ENCODE results near the gene XXYLT1.

The XXYLT1 gene

DNA sequence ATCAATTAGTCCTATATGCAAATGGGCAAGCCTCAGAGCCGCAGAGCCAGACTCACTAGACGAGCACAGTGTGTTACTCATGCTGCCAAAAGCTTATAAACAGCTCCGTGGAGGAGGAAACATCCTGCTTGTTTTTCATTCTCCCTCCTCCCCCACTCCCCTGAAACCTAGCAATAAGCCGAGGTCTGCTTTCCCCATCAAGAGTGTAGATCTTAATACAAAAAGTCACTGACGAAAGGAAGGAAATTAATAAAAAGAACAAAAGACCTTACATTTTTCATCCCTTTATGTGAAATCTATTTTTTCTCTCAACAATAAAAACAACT is 88.5 kb downstream of the XXYLT1 start:
- peak; percentile 55 for DNase-seq

GRCh38 chr3:195181741-195182469 is 89.1 kb downstream of the XXYLT1 start:
- DNase-seq: no peak

GRCh38 chr3:195181113-195181498 is 89.9 kb downstream of the XXYLT1 start:
- no peak for DNase-seq

DNA sequence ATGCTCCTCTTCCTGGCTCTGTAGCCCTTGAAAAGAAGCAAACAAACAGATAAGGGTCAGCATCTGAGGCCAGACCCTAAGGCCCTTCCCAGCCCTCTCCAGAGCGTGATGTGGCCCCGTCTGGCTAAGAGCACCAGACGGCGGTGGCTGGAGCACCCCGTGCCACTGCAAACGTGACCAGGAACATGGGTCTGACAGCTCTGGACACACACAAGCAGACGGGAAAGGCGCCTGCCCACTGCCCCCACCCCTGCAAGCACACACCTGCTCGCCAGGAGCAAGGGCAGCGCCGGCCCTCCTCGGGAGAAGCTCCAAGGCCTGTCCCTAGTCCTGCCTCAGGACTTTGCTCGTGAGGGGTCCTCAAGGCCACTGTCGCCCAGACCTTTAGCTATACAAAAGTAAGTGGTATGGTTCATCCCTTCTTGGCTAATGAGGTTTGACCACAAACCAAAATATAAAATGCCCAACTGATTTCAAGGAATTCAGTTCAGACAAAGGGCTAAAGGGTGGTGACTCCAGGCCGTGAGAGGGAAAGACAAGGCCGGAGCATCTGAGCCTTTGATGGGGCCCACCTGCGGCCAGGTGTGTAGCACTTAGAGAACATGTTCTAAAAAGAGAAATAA is 90.4 kb downstream of the XXYLT1 start:
- DNase-seq: peak; percentile 41

DNA sequence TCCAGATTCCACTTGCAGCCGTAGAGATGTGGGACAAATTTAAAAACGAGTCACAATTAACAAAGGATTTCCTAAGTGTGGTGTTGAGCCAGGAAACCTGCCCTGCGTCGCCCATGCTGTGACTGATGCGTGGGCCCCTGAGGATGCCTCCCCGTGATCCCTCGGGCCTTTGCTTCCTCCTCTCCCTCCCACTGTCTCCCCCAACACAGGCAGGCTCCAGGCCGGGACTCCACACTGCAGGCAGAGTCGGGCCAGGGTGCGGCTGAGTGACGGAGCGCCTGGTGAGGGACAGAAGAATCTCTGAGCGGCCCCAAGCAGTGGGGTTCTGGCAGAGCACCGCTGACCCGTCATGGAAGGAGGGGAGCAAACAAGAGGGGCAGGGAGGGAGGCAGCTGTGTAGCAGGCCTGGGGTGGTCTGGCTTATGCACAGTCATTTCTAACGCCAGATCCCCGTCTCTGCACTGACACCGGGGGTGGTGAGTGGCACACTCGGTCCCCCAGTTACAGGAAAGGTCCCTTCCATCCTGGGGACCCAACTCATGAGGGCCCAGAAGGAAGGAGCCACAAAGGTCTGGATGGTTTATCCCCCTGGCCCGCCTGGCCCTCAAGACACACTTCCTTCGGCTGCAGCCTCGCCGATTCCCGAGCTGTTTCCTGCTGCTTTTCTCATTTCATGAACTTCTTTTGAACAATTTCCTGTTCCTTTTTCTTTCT is 91.0 kb downstream of the XXYLT1 start:
- DNase-seq: no peak

GRCh38 chr3:195178124-195178910 is 92.6 kb downstream of the XXYLT1 start:
- no peak for DNase-seq

DNA sequence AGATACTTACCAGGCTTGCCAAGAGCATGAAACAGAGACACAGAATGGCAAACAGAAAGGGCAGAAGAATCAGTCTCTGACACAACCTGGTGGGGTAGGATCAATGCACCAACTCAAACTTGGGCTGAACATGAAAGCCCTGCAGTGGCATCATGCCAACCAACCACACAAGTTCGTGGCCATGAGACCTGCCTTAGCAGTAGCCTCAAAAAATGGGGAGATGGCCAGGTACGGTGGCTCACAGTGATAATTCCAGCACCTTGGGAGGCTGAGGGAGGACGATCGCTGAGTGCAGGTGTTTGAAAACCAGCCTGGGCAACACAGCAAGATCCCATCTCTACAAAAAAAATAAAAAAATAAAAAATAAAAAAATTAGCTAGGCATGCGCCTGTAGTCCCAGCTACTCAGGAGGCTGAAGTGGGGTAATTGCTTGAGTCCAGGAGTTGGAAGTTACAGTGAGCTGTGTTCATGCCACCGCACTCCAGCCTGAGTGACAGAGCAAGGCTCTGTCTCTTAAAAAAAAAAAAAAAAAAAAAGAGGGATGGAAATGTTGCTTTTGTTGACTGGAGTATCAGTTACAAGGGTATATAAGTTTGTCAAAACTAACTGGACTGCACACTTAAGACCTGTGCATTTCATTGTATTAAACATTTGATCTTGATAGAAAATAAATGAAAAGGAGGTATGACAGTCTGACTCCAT is 93.4 kb downstream of the XXYLT1 start:
- DNase-seq: no peak

DNA sequence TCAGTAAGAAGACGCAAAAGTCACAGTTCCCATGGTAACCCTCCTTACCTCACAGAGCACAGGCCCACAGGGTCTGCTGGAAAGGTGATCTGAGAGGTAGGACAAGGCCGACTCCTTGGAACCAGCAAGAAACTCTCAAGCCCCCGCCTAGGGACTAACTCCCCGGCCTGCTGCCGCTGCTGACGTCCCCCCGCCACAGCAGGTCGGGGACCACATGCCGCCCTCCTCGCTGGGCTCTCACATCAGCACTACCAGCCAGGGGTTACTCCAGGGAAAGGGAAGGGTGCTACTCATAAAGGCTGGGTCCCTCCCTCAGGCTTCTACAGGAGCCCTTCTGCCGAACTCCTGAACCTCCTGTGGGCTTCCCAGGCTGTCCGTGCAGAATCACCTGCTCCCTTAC is 94.2 kb downstream of the XXYLT1 start:
- DNase-seq: no peak

GRCh38 chr3:195175476-195176337 is 95.3 kb downstream of the XXYLT1 start:
- DNase-seq: no peak

GRCh38 chr3:195175076-195175475 is 95.9 kb downstream of the XXYLT1 start:
- no peak for DNase-seq

GRCh38 chr3:195173657-195174056 is 97.3 kb downstream of the XXYLT1 start:
- DNase-seq: no peak

DNA sequence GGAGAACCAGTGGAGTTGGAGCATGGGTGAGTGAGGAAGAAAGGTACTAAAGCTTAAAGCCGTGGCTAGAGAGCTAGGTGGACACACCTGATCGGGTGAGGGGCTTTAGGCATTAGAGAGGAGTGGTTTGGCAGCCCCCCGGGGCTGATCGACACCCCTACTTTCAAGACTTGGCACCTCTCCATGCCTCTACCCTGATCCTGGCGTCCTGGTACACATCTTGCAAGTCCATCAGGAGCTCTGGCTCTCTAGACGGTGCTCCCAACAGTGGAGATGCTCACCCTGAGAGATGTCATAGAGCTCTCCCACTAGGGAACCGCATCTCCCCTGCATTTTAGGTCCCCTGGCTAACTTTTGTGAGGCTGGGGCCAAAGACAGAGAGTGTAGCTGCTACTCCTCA is 98.1 kb downstream of the XXYLT1 start:
- no peak for DNase-seq

DNA sequence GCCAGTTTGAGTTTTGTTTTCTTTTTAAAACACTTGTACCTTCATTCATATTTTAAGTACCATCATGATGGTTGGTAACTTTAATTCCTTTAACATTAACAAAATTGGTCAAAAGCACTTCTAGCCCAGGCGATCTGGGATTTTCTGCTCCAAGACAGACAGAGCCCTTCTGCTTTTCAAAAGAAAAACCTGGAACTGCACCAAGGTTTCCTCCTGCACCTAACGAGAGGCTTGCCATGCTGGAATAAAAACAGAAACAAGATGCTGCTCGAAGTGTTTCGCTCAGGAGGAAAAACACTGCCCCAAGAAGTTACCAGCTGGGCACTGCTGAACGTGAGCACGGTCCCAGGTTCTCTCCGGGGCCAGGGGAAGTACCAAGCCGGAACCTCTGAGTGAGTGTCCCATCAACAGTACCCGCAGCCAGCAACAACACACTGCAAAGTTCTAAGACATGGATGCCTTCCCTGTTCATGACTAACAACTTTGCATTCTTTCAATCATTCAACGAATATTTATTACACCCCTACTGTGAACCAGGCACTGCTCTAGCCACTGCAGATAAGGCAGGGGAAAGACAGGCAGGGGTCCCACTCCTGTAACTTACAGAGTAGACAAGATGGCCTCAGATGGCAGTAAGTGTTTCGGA is 98.8 kb downstream of the XXYLT1 start:
- no peak for DNase-seq

GRCh38 chr3:195171093-195171873 is 99.7 kb downstream of the XXYLT1 start:
- DNase-seq: no peak

GRCh38 chr3:195170496-195170895 is 100.5 kb downstream of the XXYLT1 start:
- no peak for DNase-seq

- DNase-seq: no peak
Observed at GRCh38 chr3:195169011-195169649, 101.8 kb downstream of the XXYLT1 start.

GRCh38 chr3:195168009-195168762 is 102.8 kb downstream of the XXYLT1 start:
- DNase-seq: no peak

GRCh38 chr3:195165790-195166189 is 105.2 kb downstream of the XXYLT1 start:
- no peak for DNase-seq

- no peak for DNase-seq
Observed at GRCh38 chr3:195165265-195165609, 105.7 kb downstream of the XXYLT1 start.
